ENCODE data around the gene KCNQ1.

KCNQ1 gene

GRCh38 chr11:2864901-2865300, 420.1 kb downstream of the KCNQ1 start:
- no peak overlapping the region for H3K4me3 ChIP-seq (ENCODE audit: low read depth, low read length, poor library complexity, severe bottlenecking)
- H3K27me3 ChIP-seq (ENCODE audit: insufficient read depth, low read length) = peaks cover 8% of the 10 kb centered on the region; the same call in 1 of the 2 replicates
- H3K27ac ChIP-seq (ENCODE audit: low read depth, low read length, poor library complexity, severe bottlenecking) = no peak overlapping the region
- no peak overlapping the region for H3K9ac ChIP-seq (ENCODE audit: low read length)
- H3F3A ChIP-seq (ENCODE audit: insufficient read depth, low read length) = no peaks in the 10 kb centered on the region
- TF ChIP-seq EZH2 (IDR thresholded peaks at IDR 0.05; ENCODE audit: borderline replicate concordance, low read length) (no peak), CTCF (IDR thresholded peaks at IDR 0.05; ENCODE audit: low read length) (no peak)
- H3K4me2 ChIP-seq (ENCODE audit: low read length) = no peak overlapping the region
- H2AFZ ChIP-seq (ENCODE audit: low read length) = no peak overlapping the region
- no peaks in the 10 kb centered on the region for H3K4me1 ChIP-seq (ENCODE audit: insufficient read depth, low read length, severe bottlenecking)
- no peaks in the 10 kb centered on the region for H3K9me3 ChIP-seq (ENCODE audit: low read length)
- no peaks in the 10 kb centered on the region for H3K79me2 ChIP-seq (ENCODE audit: insufficient read depth, low read length)
- no peaks in the 10 kb centered on the region for H3K36me3 ChIP-seq (ENCODE audit: insufficient read depth, low read length)
- no peaks in the 10 kb centered on the region for H4K20me1 ChIP-seq (ENCODE audit: insufficient read depth, low read length)
- H3K9me2 ChIP-seq (ENCODE audit: low read depth, low read length) = no peaks in the 10 kb centered on the region

- H3K27ac ChIP-seq (ENCODE audit: low read depth, low read length, poor library complexity, severe bottlenecking) = no peak overlapping the region
- no peaks in the 10 kb centered on the region for H3K9me3 ChIP-seq (ENCODE audit: low read length)
- H3K27me3 ChIP-seq (ENCODE audit: insufficient read depth, low read length) = peaks cover 8% of the 10 kb centered on the region; the same call in 1 of the 2 replicates
- no peaks in the 10 kb centered on the region for H3F3A ChIP-seq (ENCODE audit: insufficient read depth, low read length)
- no peaks in the 10 kb centered on the region for H3K79me2 ChIP-seq (ENCODE audit: insufficient read depth, low read length)
- no peak for TF ChIP-seq EZH2 (IDR thresholded peaks at IDR 0.05; ENCODE audit: borderline replicate concordance, low read length)
- no peak for TF ChIP-seq CTCF (IDR thresholded peaks at IDR 0.05; ENCODE audit: low read length)
- H4K20me1 ChIP-seq (ENCODE audit: insufficient read depth, low read length) = no peaks in the 10 kb centered on the region
- H3K4me2 ChIP-seq (ENCODE audit: low read length) = no peak overlapping the region
- H2AFZ ChIP-seq (ENCODE audit: low read length) = no peak overlapping the region
- no peaks in the 10 kb centered on the region for H3K9me2 ChIP-seq (ENCODE audit: low read depth, low read length)
- H3K36me3 ChIP-seq (ENCODE audit: insufficient read depth, low read length) = no peaks in the 10 kb centered on the region
- no peak overlapping the region for H3K4me3 ChIP-seq (ENCODE audit: low read depth, low read length, poor library complexity, severe bottlenecking)
- H3K9ac ChIP-seq (ENCODE audit: low read length) = no peak overlapping the region
- no peaks in the 10 kb centered on the region for H3K4me1 ChIP-seq (ENCODE audit: insufficient read depth, low read length, severe bottlenecking)
These were observed 421.2 kb downstream of the KCNQ1 start for GRCh38 chr11:2865922-2866577.

- Histone ChIP-seq H3F3A (ENCODE audit: insufficient read depth, low read length) (no peaks in the 10 kb centered on the region), H3K27ac (ENCODE audit: low read depth, low read length, poor library complexity, severe bottlenecking) (no peak overlapping the region), H3K27me3 (ENCODE audit: insufficient read depth, low read length) (peaks cover 8% of the 10 kb centered on the region; the same call in 1 of the 2 replicates), H3K79me2 (ENCODE audit: insufficient read depth, low read length) (no peaks in the 10 kb centered on the region), H3K4me2 (ENCODE audit: low read length) (no peak overlapping the region), H4K20me1 (ENCODE audit: insufficient read depth, low read length) (no peaks in the 10 kb centered on the region), H2AFZ (ENCODE audit: low read length) (no peak overlapping the region), H3K9ac (ENCODE audit: low read length) (no peak overlapping the region), H3K9me2 (ENCODE audit: low read depth, low read length) (no peaks in the 10 kb centered on the region), H3K36me3 (ENCODE audit: insufficient read depth, low read length) (no peaks in the 10 kb centered on the region), H3K4me3 (ENCODE audit: low read depth, low read length, poor library complexity, severe bottlenecking) (no peak overlapping the region), H3K4me1 (ENCODE audit: insufficient read depth, low read length, severe bottlenecking) (no peaks in the 10 kb centered on the region), H3K9me3 (ENCODE audit: low read length) (no peaks in the 10 kb centered on the region)
- TF ChIP-seq EZH2 (IDR thresholded peaks at IDR 0.05; ENCODE audit: borderline replicate concordance, low read length) = no peak
- TF ChIP-seq CTCF (IDR thresholded peaks at IDR 0.05; ENCODE audit: low read length) = no peak
These were observed 422.3 kb downstream of the KCNQ1 start for GRCh38 chr11:2867142-2867541.
